Activated CD8-positive, alpha-beta memory T cell treated with anti-CD3 and anti-CD28 coated beads, Interleukin-2, amount 10 ng/mL, durations not matched to agents 7 days and 5 days (primary cell): ENCODE results near the gene HOXA7. TPM values are rescaled to one million over a fixed set of nuclear protein-coding genes. Genes with fewer than 3 reads are reported as not detected.

Experiments used
- ATAC-seq: fragments of 150-1000 bp; cut with Tn5 transposase; one replicate; pipeline ENCODE4 v1.10.0; 2021; ENCODE audit warnings: moderate library complexity
- CTCF ChIA-PET: fragments of 350-600 bp; sonication (Branson Sonifier 250); formaldehyde crosslinking; loops from one replicate; lab custom pipeline; 2021; ENCODE audit warnings: antibody characterized with exemption; lab: Charles Lee
- DNase-seq: peaks from one replicate; pipeline ENCODE4 v3.0.0-alpha.2; 2020
- H3K27ac Mint-ChIP-seq: one replicate; pipeline ENCODE4 v1.8.0; 2021; ENCODE audit warnings: mild to moderate bottlenecking, mixed read lengths
- H3K27me3 Mint-ChIP-seq: one replicate; pipeline ENCODE4 v1.8.0; 2021; ENCODE audit warnings: mixed read lengths
- H3K36me3 Mint-ChIP-seq: one replicate; pipeline ENCODE4 v1.8.0; 2021; ENCODE audit warnings: mild to moderate bottlenecking, mixed read lengths
- H3K4me1 Mint-ChIP-seq: one replicate; pipeline ENCODE4 v1.8.0; 2021; ENCODE audit warnings: mixed read lengths
- H3K4me3 Mint-ChIP-seq: one replicate; pipeline ENCODE4 v1.8.0; 2021; ENCODE audit warnings: mild to moderate bottlenecking, moderate library complexity, mixed read lengths
- H3K9me3 Mint-ChIP-seq: one replicate; pipeline ENCODE4 v1.8.0; 2022; ENCODE audit warnings: low read depth, mixed read lengths
- total RNA-seq, 2 experiments: library from RNA; stranded (reverse); gene quantifications; one replicate each; pipeline ENCODE4 v1.2.3, GENCODE V29; 2021

Gene HOXA7
- total RNA-seq, 2 experiments from 2014 or later: not detected

GRCh38 chr7:27118580-27118979 lies 37.9 kb downstream of the HOXA7 start:
- Mint-ChIP-seq H3K4me1 (no peaks in the 10 kb centered on the region), H3K4me3 (no peak overlapping the region), H3K27ac (no peak overlapping the region), H3K9me3 (no peaks in the 10 kb centered on the region), H3K27me3 (no peaks in the 10 kb centered on the region), H3K36me3 (no peaks in the 10 kb centered on the region)
- CTCF ChIA-PET: interaction anchor here (0.5 to 1.1 kb wide), 3 partner anchors 9 to 32 kb away, joined by 3 to 4 read pairs (median 3); no protein-coding TSS in a partner anchor
- no peak for DNase-seq
- ATAC-seq: no peak

- no peaks in the 10 kb centered on the region for H3K9me3 Mint-ChIP-seq
- no peak for DNase-seq
- ATAC-seq: no peak
- no peak overlapping the region for H3K27ac Mint-ChIP-seq
- CTCF ChIA-PET: interaction anchor here (0.5 to 1.1 kb wide), 3 partner anchors 8 to 32 kb away, joined by 3 to 4 read pairs (median 3); no protein-coding TSS in a partner anchor
- no peak overlapping the region for H3K4me3 Mint-ChIP-seq
- no peaks in the 10 kb centered on the region for H3K27me3 Mint-ChIP-seq
- no peaks in the 10 kb centered on the region for H3K4me1 Mint-ChIP-seq
- H3K36me3 Mint-ChIP-seq: no peaks in the 10 kb centered on the region
Observed at GRCh38 chr7:27117887-27118491, 38.5 kb downstream of the HOXA7 start.

- Mint-ChIP-seq H3K9me3 (no peaks in the 10 kb centered on the region), H3K27me3 (no peaks in the 10 kb centered on the region), H3K27ac (no peak overlapping the region), H3K4me3 (no peak overlapping the region), H3K4me1 (no peaks in the 10 kb centered on the region), H3K36me3 (no peaks in the 10 kb centered on the region)
- DNase-seq: no peak
- no peak for ATAC-seq
- CTCF ChIA-PET: no interaction called here
Observed at GRCh38 chr7:27116962-27117886, 39.3 kb downstream of the HOXA7 start.

GRCh38 chr7:27116031-27116961 lies 40.2 kb downstream of the HOXA7 start:
- DNase-seq: no peak
- Mint-ChIP-seq H3K27ac (no peak overlapping the region), H3K36me3 (no peaks in the 10 kb centered on the region), H3K9me3 (no peaks in the 10 kb centered on the region), H3K4me1 (no peaks in the 10 kb centered on the region), H3K27me3 (peaks cover 3% of the 10 kb centered on the region), H3K4me3 (no peak overlapping the region)
- ATAC-seq: no peak
- CTCF ChIA-PET: no interaction called here

GRCh38 chr7:27115221-27116026 lies 41.1 kb downstream of the HOXA7 start:
- H3K27me3 Mint-ChIP-seq: peaks cover 3% of the 10 kb centered on the region
- H3K4me3 Mint-ChIP-seq: no peak overlapping the region
- H3K27ac Mint-ChIP-seq: no peak overlapping the region
- H3K36me3 Mint-ChIP-seq: no peaks in the 10 kb centered on the region
- ATAC-seq (no peak), DNase-seq (no peak)
- H3K4me1 Mint-ChIP-seq: no peaks in the 10 kb centered on the region
- CTCF ChIA-PET: no interaction called here
- H3K9me3 Mint-ChIP-seq: no peaks in the 10 kb centered on the region

GRCh38 chr7:27114881-27115220 lies 41.6 kb downstream of the HOXA7 start:
- Mint-ChIP-seq H3K4me3 (no peak overlapping the region), H3K27me3 (peaks cover 3% of the 10 kb centered on the region), H3K27ac (no peak overlapping the region), H3K4me1 (no peaks in the 10 kb centered on the region), H3K36me3 (no peaks in the 10 kb centered on the region), H3K9me3 (no peaks in the 10 kb centered on the region)
- DNase-seq (no peak), ATAC-seq (no peak)
- CTCF ChIA-PET: no interaction called here

GRCh38 chr7:27113991-27114769 lies 42.3 kb downstream of the HOXA7 start:
- Mint-ChIP-seq H3K4me3 (no peak overlapping the region), H3K4me1 (no peaks in the 10 kb centered on the region), H3K27ac (no peak overlapping the region), H3K9me3 (no peaks in the 10 kb centered on the region), H3K27me3 (peaks cover 3% of the 10 kb centered on the region), H3K36me3 (no peaks in the 10 kb centered on the region)
- CTCF ChIA-PET: no interaction called here
- no peak for DNase-seq
- no peak for ATAC-seq

- CTCF ChIA-PET: no interaction called here
- no peak overlapping the region for H3K4me3 Mint-ChIP-seq
- peaks cover 3% of the 10 kb centered on the region for H3K27me3 Mint-ChIP-seq
- no peaks in the 10 kb centered on the region for H3K4me1 Mint-ChIP-seq
- DNase-seq (no peak), ATAC-seq (no peak)
- no peak overlapping the region for H3K27ac Mint-ChIP-seq
- H3K36me3 Mint-ChIP-seq: no peaks in the 10 kb centered on the region
- H3K9me3 Mint-ChIP-seq: no peaks in the 10 kb centered on the region
Observed at GRCh38 chr7:27112955-27113949, 43.2 kb downstream of the HOXA7 start.

- H3K4me3 Mint-ChIP-seq: no peak overlapping the region
- no peak overlapping the region for H3K27ac Mint-ChIP-seq
- no peak for ATAC-seq
- peaks cover 3% of the 10 kb centered on the region for H3K27me3 Mint-ChIP-seq
- H3K36me3 Mint-ChIP-seq: no peaks in the 10 kb centered on the region
- no peaks in the 10 kb centered on the region for H3K4me1 Mint-ChIP-seq
- no peaks in the 10 kb centered on the region for H3K9me3 Mint-ChIP-seq
- DNase-seq: no peak
- CTCF ChIA-PET: no interaction called here
Observed at GRCh38 chr7:27112361-27112760, 44.1 kb downstream of the HOXA7 start.

- ATAC-seq (no peak), DNase-seq (no peak)
- no peak overlapping the region for H3K27ac Mint-ChIP-seq
- H3K9me3 Mint-ChIP-seq: no peaks in the 10 kb centered on the region
- no peaks in the 10 kb centered on the region for H3K4me1 Mint-ChIP-seq
- H3K4me3 Mint-ChIP-seq: no peak overlapping the region
- CTCF ChIA-PET: no interaction called here
- H3K27me3 Mint-ChIP-seq: peaks cover 3% of the 10 kb centered on the region
- H3K36me3 Mint-ChIP-seq: no peaks in the 10 kb centered on the region
Observed at GRCh38 chr7:27111751-27112277, 44.7 kb downstream of the HOXA7 start.

GRCh38 chr7:27111042-27111750 lies 45.3 kb downstream of the HOXA7 start:
- Mint-ChIP-seq H3K27ac (no peak overlapping the region), H3K36me3 (no peaks in the 10 kb centered on the region), H3K9me3 (no peaks in the 10 kb centered on the region), H3K4me1 (no peaks in the 10 kb centered on the region), H3K4me3 (no peak overlapping the region), H3K27me3 (peaks cover 3% of the 10 kb centered on the region)
- DNase-seq (no peak), ATAC-seq (no peak)
- CTCF ChIA-PET: no interaction called here
